Measurements from ENCODE around the gene ZNF486. TPM values are rescaled to one million over a fixed set of nuclear protein-coding genes. Genes with fewer than 3 reads are reported as not detected.

ZNF486 gene
- total and polyA plus RNA-seq, 12 donors: 0.81 to 4.0 (median 2.8) TPM

DNA sequence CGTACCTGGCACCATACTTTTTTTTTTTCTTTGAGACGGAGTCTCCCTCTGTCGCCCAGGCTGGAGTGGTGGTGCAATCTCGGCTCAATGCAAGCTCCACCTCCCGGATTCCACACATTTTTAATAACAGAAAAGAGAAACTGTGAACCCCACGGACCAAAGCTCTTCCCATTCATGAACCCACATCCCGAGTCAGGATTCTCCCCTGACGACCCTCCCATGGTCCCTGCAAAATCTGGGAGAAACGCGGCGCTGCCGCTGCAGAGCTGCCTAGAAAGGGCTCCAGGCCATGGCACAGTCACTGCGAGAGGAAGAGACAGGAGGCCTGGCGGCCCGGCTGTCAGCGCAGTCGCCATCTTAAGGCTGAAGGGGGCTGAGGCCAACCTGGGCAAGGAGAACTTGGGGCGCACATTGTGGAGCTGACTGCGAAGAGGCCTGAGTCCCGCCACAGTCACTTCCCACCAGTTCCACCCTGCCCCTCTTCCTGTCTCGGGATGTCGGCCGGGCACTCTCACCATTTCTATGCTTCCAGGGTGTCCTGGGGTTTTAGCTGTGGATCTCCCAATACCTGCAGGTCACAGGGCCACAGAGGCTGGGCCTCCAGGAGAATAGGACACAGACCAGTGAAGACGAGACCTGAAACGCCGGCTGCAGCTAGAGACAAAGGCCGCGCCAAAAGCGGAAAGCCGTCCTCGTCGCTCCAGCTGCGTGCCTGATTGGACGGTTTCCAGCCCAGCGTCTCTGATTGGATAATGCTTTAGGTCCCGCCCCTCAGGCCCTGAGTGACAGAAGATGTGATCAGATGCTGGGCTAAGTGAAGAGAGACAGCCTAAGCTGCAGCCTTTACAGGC, 71.0 kb downstream of the ZNF486 start:
- Histone ChIP-seq H3K27ac (peak overlapping the region in 2 of 5 donors; percentile 18 to 42), H3K4me1 (replicated peaks in 1 of 2) (peaks cover 0 to 7% of the 10 kb centered on the region in 2 donors), H3K36me3 (replicated peaks in 1 of 2) (no peaks in the 10 kb centered on the region), H3K27me3 (no peaks in the 10 kb centered on the region), H3K4me3 (peak overlapping the region; percentile 1 to 75 (median 57)), H3K9me3 (replicated peaks in 1 of 3) (no peaks in the 10 kb centered on the region)
- TF ChIP-seq, protein P1, sequence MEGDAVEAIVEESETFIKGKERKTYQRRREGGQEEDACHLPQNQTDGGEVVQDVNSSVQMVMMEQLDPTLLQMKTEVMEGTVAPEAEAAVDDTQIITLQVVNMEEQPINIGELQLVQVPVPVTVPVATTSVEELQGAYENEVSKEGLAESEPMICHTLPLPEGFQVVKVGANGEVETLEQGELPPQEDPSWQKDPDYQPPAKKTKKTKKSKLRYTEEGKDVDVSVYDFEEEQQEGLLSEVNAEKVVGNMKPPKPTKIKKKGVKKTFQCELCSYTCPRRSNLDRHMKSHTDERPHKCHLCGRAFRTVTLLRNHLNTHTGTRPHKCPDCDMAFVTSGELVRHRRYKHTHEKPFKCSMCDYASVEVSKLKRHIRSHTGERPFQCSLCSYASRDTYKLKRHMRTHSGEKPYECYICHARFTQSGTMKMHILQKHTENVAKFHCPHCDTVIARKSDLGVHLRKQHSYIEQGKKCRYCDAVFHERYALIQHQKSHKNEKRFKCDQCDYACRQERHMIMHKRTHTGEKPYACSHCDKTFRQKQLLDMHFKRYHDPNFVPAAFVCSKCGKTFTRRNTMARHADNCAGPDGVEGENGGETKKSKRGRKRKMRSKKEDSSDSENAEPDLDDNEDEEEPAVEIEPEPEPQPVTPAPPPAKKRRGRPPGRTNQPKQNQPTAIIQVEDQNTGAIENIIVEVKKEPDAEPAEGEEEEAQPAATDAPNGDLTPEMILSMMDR (IDR thresholded peaks at IDR 0.05): peak in 2 of 6 experiments; percentile 1 to 11
- no peak for TF ChIP-seq POLR2A (IDR thresholded peaks at IDR 0.05)
- intact Hi-C loops (cut with DNase I): no loop called here
- peak; percentile 85 to 98 (median 94) for DNase-seq
- WGBS, 4 donors: 0 to 2% (median 1%) methylated on average over 14 to 36 of the region's 36 CpGs

DNA sequence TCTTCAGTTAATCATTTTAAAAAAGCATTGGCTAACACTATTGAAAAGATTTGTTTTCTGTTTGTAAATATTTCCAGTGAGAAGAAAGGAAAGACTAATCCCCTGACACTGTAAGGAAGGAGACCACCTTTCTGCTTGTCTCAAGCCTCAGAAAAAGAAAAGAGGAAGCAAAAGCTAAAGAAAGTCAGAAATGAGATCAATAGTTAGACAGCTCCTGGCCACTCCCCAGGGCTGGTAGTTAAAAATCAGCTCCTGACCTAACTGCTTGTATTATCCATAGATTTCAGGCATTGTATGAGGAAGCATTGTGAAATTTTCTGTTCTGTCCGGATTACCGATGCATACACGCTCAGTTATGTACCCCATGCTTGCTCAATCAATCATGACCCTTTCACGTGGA, 76.6 kb downstream of the ZNF486 start:
- H3K27me3 ChIP-seq: no peaks in the 10 kb centered on the region
- WGBS, 4 donors: 79 to 88% (median 88%) methylated on average over 4 of the region's 4 CpGs
- no peak overlapping the region for H3K27ac ChIP-seq
- no peak for TF ChIP-seq POLR2A (IDR thresholded peaks at IDR 0.05)
- TF ChIP-seq, protein P1 (IDR thresholded peaks at IDR 0.05): no peak
- no peak for DNase-seq
- no peak overlapping the region for H3K4me3 ChIP-seq
- H3K9me3 ChIP-seq (replicated peaks in 1 of 3): no peaks in the 10 kb centered on the region
- H3K36me3 ChIP-seq (replicated peaks in 1 of 2): no peaks in the 10 kb centered on the region
- intact Hi-C loops (cut with DNase I): no loop called here
- H3K4me1 ChIP-seq (replicated peaks in 1 of 2): no peaks in the 10 kb centered on the region

DNA sequence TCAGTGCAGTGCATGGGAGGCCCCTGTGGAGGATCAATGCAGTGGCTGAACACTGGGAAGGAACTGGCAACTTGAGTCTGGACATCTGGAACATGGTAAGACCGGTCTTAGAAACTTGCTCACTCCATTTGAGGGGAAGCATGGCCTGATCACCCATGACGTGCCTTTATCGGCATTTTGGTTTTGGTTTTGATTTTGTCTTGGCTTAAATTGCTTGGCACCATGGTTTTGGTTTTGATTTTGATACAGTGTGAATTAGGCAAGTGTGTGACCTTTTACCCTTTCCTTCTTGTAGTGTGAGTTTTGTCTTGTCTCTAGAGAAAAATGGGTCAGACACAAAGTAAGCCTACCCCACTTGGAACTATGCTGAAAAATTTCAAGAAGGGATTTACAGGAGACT, 77.3 kb downstream of the ZNF486 start:
- WGBS, 4 donors: 78 to 96% (median 84%) methylated on average over 2 to 3 of the region's 3 CpGs
- H3K9me3 ChIP-seq (replicated peaks in 1 of 3): no peaks in the 10 kb centered on the region
- no peaks in the 10 kb centered on the region for H3K4me1 ChIP-seq (replicated peaks in 1 of 2)
- intact Hi-C loops (cut with DNase I): no loop called here
- DNase-seq: no peak
- no peak overlapping the region for H3K4me3 ChIP-seq
- H3K27ac ChIP-seq: no peak overlapping the region
- TF ChIP-seq, protein P1 (IDR thresholded peaks at IDR 0.05): no peak
- H3K27me3 ChIP-seq: no peaks in the 10 kb centered on the region
- no peaks in the 10 kb centered on the region for H3K36me3 ChIP-seq (replicated peaks in 1 of 2)

DNA sequence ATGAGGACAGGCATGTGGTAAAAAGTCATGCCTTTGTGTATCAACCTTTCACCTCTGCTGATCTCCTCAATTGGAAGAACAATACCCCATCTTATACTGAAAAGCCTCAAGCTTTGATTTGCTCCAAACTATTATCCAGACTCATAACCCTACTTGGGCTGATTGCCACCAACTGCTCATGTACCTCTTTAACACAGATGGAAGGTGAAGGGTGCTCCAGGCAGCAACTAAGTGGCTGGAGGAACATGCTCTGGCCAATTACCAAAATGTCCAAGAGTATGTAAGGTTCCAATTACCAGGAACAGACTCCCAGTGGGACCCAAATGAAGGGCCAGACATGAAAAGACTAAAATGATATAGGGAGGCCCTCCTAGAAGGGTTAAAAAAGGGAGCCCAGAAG, 78.3 kb downstream of the ZNF486 start:
- intact Hi-C loops (cut with DNase I): no loop called here

More for the DNA sequence above, 78.3 kb downstream of the ZNF486 start:
- H3K36me3 ChIP-seq (replicated peaks in 1 of 2): no peaks in the 10 kb centered on the region
- no peak for DNase-seq
- no peaks in the 10 kb centered on the region for H3K4me1 ChIP-seq (replicated peaks in 1 of 2)
- no peak overlapping the region for H3K27ac ChIP-seq
- TF ChIP-seq POLR2A (IDR thresholded peaks at IDR 0.05): no peak
- TF ChIP-seq, protein P1 (IDR thresholded peaks at IDR 0.05): no peak
- no peaks in the 10 kb centered on the region for H3K9me3 ChIP-seq (replicated peaks in 1 of 3)
- H3K27me3 ChIP-seq: no peaks in the 10 kb centered on the region
- H3K4me3 ChIP-seq: no peak overlapping the region

Data from adrenal gland (tissue), 12 donors.